CD4-positive, alpha-beta T cell (primary cell): ENCODE results near the gene TSKU. TPM values are rescaled to one million over a fixed set of nuclear protein-coding genes. Genes with fewer than 3 reads are reported as not detected.
"Not testable (repeated sequence)": the region's sequence is repeated elsewhere in the genome, so short reads cannot be mapped to it uniquely, and the experiment has no call there.

Experiments
- ATAC-seq: fragments of 200-7000 bp; cut with Tn5 transposase; one replicate; pipeline ENCODE4 v1.10.0; 2022; ENCODE audit warnings: mild to moderate bottlenecking; ENCODE audit not compliant: poor library complexity
- CTCF ChIA-PET: fragments of 350-600 bp; sonication (Branson Sonifier 250); formaldehyde crosslinking; loops from one replicate; lab custom pipeline; 2021; ENCODE audit warnings: antibody characterized with exemption, inconsistent platforms; lab: Charles Lee
- POLR2A ChIA-PET: fragments of 350-600 bp; sonication (Branson Sonifier 250); formaldehyde crosslinking; loops from one replicate; lab custom pipeline; 2021; ENCODE audit warnings: antibody characterized with exemption, inconsistent platforms; lab: Charles Lee
- DNase-seq, 14 experiments: peaks; one replicate each; pipeline ENCODE4 v3.0.0-alpha.2; 2013 to 2020; ENCODE audit warnings: mixed read lengths in 2 of 14
- H3K27ac ChIP-seq, 2 donors: one replicate each; pipeline versions ENCODE4 v1.5.1 to v1.7.0; 2013; ENCODE audit warnings: low read length in 2 of 2, low read depth in 1 of 2, mild to moderate bottlenecking in 1 of 2
- H3K27me3 ChIP-seq, 2 experiments: 1 replicate in 1 of 2; 2 replicates in 1 of 2; pipeline versions ENCODE4 v1.6.1 to v1.7.0; 2013; ENCODE audit warnings: low read length in 2 of 2, control low read depth in 1 of 2, mild to moderate bottlenecking in 1 of 2, moderate library complexity in 1 of 2; ENCODE audit not compliant: insufficient read depth in 2 of 2, control insufficient read depth in 1 of 2
- H3K36me3 ChIP-seq: one replicate; pipeline ENCODE4 v1.6.1; 2013; ENCODE audit warnings: low read length, control low read depth; ENCODE audit not compliant: insufficient read depth
- H3K4me1 ChIP-seq: one replicate; pipeline ENCODE4 v1.6.1; 2013; ENCODE audit warnings: low read length, control low read depth; ENCODE audit not compliant: insufficient read depth
- H3K4me3 ChIP-seq: one replicate; pipeline ENCODE4 v1.5.1; 2013; ENCODE audit warnings: mild to moderate bottlenecking, low read length, moderate library complexity
- H3K9me3 ChIP-seq, 2 experiments: 1 replicate in 1 of 2; 2 replicates in 1 of 2; pipeline versions ENCODE4 v1.6.1 to v1.7.0; 2013; ENCODE audit warnings: low read length in 2 of 2, mild to moderate bottlenecking in 2 of 2, control low read depth in 1 of 2, moderate library complexity in 1 of 2; ENCODE audit not compliant: control insufficient read depth in 1 of 2, insufficient read depth in 1 of 2
- H3K27ac Mint-ChIP-seq: one replicate; pipeline ENCODE4 v1.8.0; 2020; ENCODE audit warnings: mixed read lengths
- H3K27me3 Mint-ChIP-seq: one replicate; pipeline ENCODE4 v1.8.0; 2021; ENCODE audit warnings: mixed read lengths
- H3K36me3 Mint-ChIP-seq: one replicate; pipeline ENCODE4 v1.8.0; 2021; ENCODE audit warnings: low read depth, mixed read lengths
- H3K4me1 Mint-ChIP-seq: one replicate; pipeline ENCODE4 v1.8.0; 2021; ENCODE audit warnings: low read depth, mixed read lengths
- H3K4me3 Mint-ChIP-seq: one replicate; pipeline ENCODE4 v1.8.0; 2020; ENCODE audit warnings: mild to moderate bottlenecking, mixed read lengths
- H3K9me3 Mint-ChIP-seq: one replicate; pipeline ENCODE4 v1.8.0; 2020; ENCODE audit warnings: mixed read lengths
- CTCF ChIP-seq: fragments of 200-600 bp; IDR thresholded peaks from one replicate; pipeline ENCODE4 v1.8.0; 2022; ENCODE audit warnings: antibody characterized with exemption, mild to moderate bottlenecking
- intact Hi-C, 2 experiments: fragments of 100-400 bp; cut with DNase I in 1 of 2; cut with micrococcal nuclease in 1 of 2; formaldehyde crosslinking; loops; one replicate each; pipeline versions ENCODE4 v1.15.1 to v1.9.0; 2023 to 2025; cut with DNase I, micrococcal nuclease
- total RNA-seq, 174 experiments: library from RNA in 2 of 174; stranded (reverse) in 2 of 174; gene quantifications; one replicate each; pipeline ENCODE4 v1.2.3 and lab custom pipeline; 2021 to 2026

Gene TSKU
- total RNA-seq, 2 experiments from 2014 or later: 0.06 TPM; not detected in 1

- intact Hi-C loops: no loop called here
- CTCF ChIA-PET: no interaction called here
- no peak overlapping the region for H3K4me3 Mint-ChIP-seq
Measured at GRCh38 chr11:76790251-76790650, 7.1 kb downstream of the TSKU start.

DNA sequence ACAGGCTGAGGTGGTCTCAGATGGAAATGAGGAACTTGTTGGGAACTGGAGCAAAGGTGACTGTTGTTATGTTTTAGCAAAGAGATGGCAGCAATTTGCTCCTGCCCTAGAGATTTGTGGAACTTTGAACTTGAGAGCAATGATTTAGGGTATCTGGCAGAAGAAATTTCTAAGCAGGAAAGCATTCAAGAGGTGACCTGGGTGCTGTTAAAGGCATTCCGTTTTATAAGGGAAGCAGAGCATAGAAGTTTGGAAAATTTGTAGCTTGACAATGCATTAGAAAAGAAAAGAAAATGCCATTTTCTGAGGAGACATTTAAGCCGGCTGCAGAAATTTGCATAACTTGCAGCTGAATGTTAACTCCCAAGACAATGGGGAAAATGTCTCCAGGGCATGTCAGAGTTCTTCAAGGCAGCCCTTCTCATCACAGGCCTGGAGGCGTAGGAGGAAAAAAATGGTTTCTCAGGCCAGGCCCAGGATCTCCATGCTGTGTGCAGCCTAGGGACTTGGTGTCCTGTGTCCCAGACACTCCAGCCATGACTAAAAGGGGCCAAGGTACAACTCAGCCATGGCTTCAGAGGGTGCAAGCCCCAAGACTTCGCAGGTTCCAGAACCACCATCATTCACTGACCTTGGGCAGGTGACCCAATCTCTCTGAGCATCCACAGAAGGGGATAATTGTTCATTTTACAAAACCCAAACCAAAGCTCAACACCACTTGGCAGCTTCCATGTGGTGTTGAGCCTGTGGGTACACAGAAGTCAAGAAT, 8.0 kb downstream of the TSKU start:
- ATAC-seq, H3K9me3 ChIP-seq, H3K4me1 ChIP-seq, CTCF ChIA-PET, H3K27me3 ChIP-seq, H3K27ac Mint-ChIP-seq, H3K36me3 ChIP-seq, POLR2A ChIA-PET, H3K36me3 Mint-ChIP-seq, H3K4me3 Mint-ChIP-seq, H3K4me1 Mint-ChIP-seq, intact Hi-C loops, H3K4me3 ChIP-seq, H3K9me3 Mint-ChIP-seq, H3K27ac ChIP-seq, H3K27me3 Mint-ChIP-seq, DNase-seq: not testable (repeated sequence)

More at GRCh38 chr11:76790251-76790650, 7.1 kb downstream of the TSKU start:
- no peaks in the 10 kb centered on the region for H3K36me3 ChIP-seq
- Mint-ChIP-seq H3K27me3 (peaks cover 13% of the 10 kb centered on the region), H3K4me1 (no peaks in the 10 kb centered on the region), H3K36me3 (no peaks in the 10 kb centered on the region), H3K9me3 (no peaks in the 10 kb centered on the region), H3K27ac (no peak overlapping the region)
- no peak overlapping the region for H3K4me3 ChIP-seq
- no peak for TF ChIP-seq CTCF
- ATAC-seq: no peak
- POLR2A ChIA-PET: no interaction called here
- H3K9me3 ChIP-seq: no peaks in the 10 kb centered on the region
- no peaks in the 10 kb centered on the region for H3K4me1 ChIP-seq
- peaks cover 2 to 11% of the 10 kb centered on the region in 2 experiments for H3K27me3 ChIP-seq
- H3K27ac ChIP-seq: no peak overlapping the region
- no peak for DNase-seq

DNA sequence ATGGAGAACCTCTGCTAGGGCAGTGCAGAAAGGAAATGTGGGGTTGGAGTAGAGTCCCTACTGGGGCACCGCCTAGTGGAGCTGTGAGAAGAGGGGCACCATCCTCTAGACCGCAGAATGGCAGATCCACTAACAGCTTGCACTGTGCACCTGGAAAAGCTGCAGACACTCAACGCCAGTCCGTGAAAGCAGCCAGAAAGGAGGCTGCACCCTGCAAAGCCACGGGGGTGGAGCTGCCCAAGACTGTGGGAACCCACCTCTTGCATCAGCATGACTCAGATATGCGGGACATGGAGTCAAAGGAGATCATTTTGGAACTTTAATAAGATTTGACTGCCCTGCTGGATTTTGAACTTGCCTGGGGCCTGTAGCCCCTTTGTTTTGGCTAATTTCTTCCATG, 8.7 kb downstream of the TSKU start:
- no peaks in the 10 kb centered on the region for H3K4me1 Mint-ChIP-seq
- POLR2A ChIA-PET: no interaction called here
- H3K4me3 Mint-ChIP-seq: no peak overlapping the region
- no peaks in the 10 kb centered on the region for H3K36me3 Mint-ChIP-seq
- H3K9me3 ChIP-seq: no peaks in the 10 kb centered on the region
- CTCF ChIA-PET: interaction anchor here (0.5 kb wide), 1 partner anchor 376 kb away, joined by 3 read pairs; no protein-coding TSS in a partner anchor
- no peak overlapping the region for H3K27ac ChIP-seq
- no peak for TF ChIP-seq CTCF
- ATAC-seq (no peak), DNase-seq (no peak)
- H3K4me3 ChIP-seq: no peak overlapping the region
- no peaks in the 10 kb centered on the region for H3K27me3 Mint-ChIP-seq
- intact Hi-C loops: no loop called here
- H3K4me1 ChIP-seq: no peaks in the 10 kb centered on the region
- H3K36me3 ChIP-seq: no peaks in the 10 kb centered on the region
- no peaks in the 10 kb centered on the region for H3K9me3 Mint-ChIP-seq
- H3K27me3 ChIP-seq: peaks cover 0 to 8% of the 10 kb centered on the region in 2 experiments
- no peak overlapping the region for H3K27ac Mint-ChIP-seq
